Stimulated activated naive CD4-positive, alpha-beta T cell treated with Interleukin-2 at 50 U/mL for 16 hours (primary cell): ENCODE measurements around the gene CPLANE1.
"Not testable (repeated sequence)": the region's sequence is repeated elsewhere in the genome, so short reads cannot be mapped to it uniquely, and the experiment has no call there.

ENCODE experiments used
- DNase-seq: peaks from one replicate; lab custom pipeline; 2025; lab: John Stamatoyannopoulos, UW

The CPLANE1 gene

GRCh38 chr5:37121027-37121426 is 128.1 kb downstream of the CPLANE1 start:
- DNase-seq, result no peak

- DNase-seq, result no peak
Measured at GRCh38 chr5:37120270-37120669, 128.9 kb downstream of the CPLANE1 start.

- DNase-seq, result no peak
Measured at GRCh38 chr5:37116359-37116758, 132.8 kb downstream of the CPLANE1 start.

GRCh38 chr5:37112383-37112991 is 136.7 kb downstream of the CPLANE1 start:
- DNase-seq, result no peak

- no peak for DNase-seq
Measured at GRCh38 chr5:37111426-37112382, 137.5 kb downstream of the CPLANE1 start.

- no peak for DNase-seq
Measured at GRCh38 chr5:37110135-37110534, 139.0 kb downstream of the CPLANE1 start.

GRCh38 chr5:37109338-37109737 is 139.8 kb downstream of the CPLANE1 start:
- DNase-seq, result no peak

- no peak for DNase-seq
Measured at GRCh38 chr5:37103302-37103701, 145.9 kb downstream of the CPLANE1 start.

- not testable (repeated sequence) for DNase-seq
Measured at GRCh38 chr5:37099267-37099666, 149.9 kb downstream of the CPLANE1 start.

- not testable (repeated sequence) for DNase-seq
Measured at GRCh38 chr5:37093795-37094194, 155.4 kb downstream of the CPLANE1 start.

- DNase-seq, result no peak
Measured at GRCh38 chr5:37090781-37091180, 158.4 kb downstream of the CPLANE1 start.

- DNase-seq, result no peak
Measured at GRCh38 chr5:37090123-37090726, 159.0 kb downstream of the CPLANE1 start.

- DNase-seq, result no peak
Measured at GRCh38 chr5:37088009-37088408, 161.2 kb downstream of the CPLANE1 start.

- DNase-seq, result no peak
Measured at GRCh38 chr5:37086466-37087173, 162.6 kb downstream of the CPLANE1 start.

GRCh38 chr5:37086026-37086425 is 163.2 kb downstream of the CPLANE1 start:
- DNase-seq, result not testable (repeated sequence)

- not testable (repeated sequence) for DNase-seq
Measured at GRCh38 chr5:37082977-37083376, 166.2 kb downstream of the CPLANE1 start.

- DNase-seq, result no peak
Measured at GRCh38 chr5:37080697-37081096, 168.5 kb downstream of the CPLANE1 start.

- DNase-seq, result no peak
Measured at GRCh38 chr5:37077146-37077545, 172.0 kb downstream of the CPLANE1 start.

GRCh38 chr5:37075399-37075950 is 173.7 kb downstream of the CPLANE1 start:
- no peak for DNase-seq

GRCh38 chr5:37071901-37072581 is 177.1 kb downstream of the CPLANE1 start:
- no peak for DNase-seq

- DNase-seq, result no peak
Measured at GRCh38 chr5:37071487-37071886, 177.7 kb downstream of the CPLANE1 start.
